Fibroblast of villous mesenchyme (primary cell): ENCODE measurements around the gene BRDT. TPM values are rescaled to one million over a fixed set of nuclear protein-coding genes. Genes with fewer than 3 reads are reported as not detected.

Experiments used
- DNase-seq: peaks from one replicate; pipeline ENCODE4 v3.0.0-alpha.2; 2010; ENCODE audit warnings: low read depth
- H3K4me3 ChIP-seq: 2 replicates; pipeline ENCODE4 v1.5.1; 2011; ENCODE audit warnings: low read depth, mild to moderate bottlenecking, low read length
- total RNA-seq: library from RNA; depleted of rRNA; stranded (reverse); fragments of >200 nt; gene quantifications from 2 replicates; pipeline ENCODE4 v1.2.3, GENCODE V29; 2012
- TF ChIP-seq, protein P1 (sequence below): IDR thresholded peaks from 2 replicates; pipeline ENCODE4 v1.5.1; 2012; ENCODE audit warnings: low read depth, mild to moderate bottlenecking, low read length; ENCODE audit not compliant: insufficient read depth

Gene BRDT
- total RNA-seq, 1 donor: under 0.01 TPM

GRCh38 chr1:91944087-91944486, 5.1 kb upstream of the BRDT start:
- DNase-seq: no peak
- H3K4me3 ChIP-seq: no peak overlapping the region
- TF ChIP-seq, protein P1, sequence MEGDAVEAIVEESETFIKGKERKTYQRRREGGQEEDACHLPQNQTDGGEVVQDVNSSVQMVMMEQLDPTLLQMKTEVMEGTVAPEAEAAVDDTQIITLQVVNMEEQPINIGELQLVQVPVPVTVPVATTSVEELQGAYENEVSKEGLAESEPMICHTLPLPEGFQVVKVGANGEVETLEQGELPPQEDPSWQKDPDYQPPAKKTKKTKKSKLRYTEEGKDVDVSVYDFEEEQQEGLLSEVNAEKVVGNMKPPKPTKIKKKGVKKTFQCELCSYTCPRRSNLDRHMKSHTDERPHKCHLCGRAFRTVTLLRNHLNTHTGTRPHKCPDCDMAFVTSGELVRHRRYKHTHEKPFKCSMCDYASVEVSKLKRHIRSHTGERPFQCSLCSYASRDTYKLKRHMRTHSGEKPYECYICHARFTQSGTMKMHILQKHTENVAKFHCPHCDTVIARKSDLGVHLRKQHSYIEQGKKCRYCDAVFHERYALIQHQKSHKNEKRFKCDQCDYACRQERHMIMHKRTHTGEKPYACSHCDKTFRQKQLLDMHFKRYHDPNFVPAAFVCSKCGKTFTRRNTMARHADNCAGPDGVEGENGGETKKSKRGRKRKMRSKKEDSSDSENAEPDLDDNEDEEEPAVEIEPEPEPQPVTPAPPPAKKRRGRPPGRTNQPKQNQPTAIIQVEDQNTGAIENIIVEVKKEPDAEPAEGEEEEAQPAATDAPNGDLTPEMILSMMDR: no peak

DNA sequence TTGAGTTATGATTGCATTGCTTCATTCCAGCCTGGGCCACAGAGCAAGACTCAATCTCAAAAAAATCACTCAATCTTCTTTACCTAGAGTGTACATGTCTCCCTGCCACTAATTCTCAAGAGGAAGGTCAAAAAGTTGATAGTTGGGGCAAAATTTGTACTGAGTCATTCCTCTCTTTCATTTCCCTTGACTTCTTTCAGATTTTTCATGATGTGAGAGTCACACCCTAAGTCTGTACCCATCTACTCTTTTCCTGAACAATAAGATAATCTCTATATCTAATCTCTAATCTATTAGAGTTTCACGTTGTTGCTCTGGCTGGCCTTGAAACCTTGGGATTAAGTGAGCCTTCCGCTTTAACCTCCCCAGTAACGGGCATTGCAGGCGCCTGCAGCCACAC, 1.1 kb upstream of the BRDT start:
- no peak overlapping the region for H3K4me3 ChIP-seq
- DNase-seq: no peak
- TF ChIP-seq, protein P1: no peak

- H3K4me3 ChIP-seq: peak overlapping the region; percentile 34
- TF ChIP-seq, protein P1: no peak
- DNase-seq: peak; percentile 29
Observed at GRCh38 chr1:91948501-91949355, 473 bp upstream of the BRDT start.

DNA sequence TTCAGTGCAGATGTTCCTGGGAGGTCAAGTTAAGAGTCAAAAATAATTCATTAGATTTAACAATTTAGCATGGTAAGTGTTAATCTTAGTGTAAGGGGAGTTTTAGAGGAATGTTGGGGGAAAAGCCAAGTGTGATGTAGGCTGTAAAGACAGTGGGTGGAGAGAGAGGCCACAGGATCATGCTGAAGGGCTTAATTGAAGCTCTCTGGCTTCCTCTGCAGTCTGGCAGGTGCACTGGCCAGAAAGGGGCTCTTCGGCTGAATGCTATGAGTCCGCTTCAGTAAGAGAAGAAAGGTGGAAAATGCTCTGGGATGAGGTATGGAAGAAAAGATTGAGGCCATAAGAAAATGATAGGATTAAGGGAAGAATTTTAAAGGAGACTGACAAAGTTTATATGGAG, 3.0 kb downstream of the BRDT start:
- TF ChIP-seq, protein P1: no peak
- DNase-seq: no peak
- no peak overlapping the region for H3K4me3 ChIP-seq

- no peak for DNase-seq
Observed at GRCh38 chr1:91958926-91959325, 9.7 kb downstream of the BRDT start.

GRCh38 chr1:91968334-91968733, 19.1 kb downstream of the BRDT start:
- no peak for DNase-seq
- no peak overlapping the region for H3K4me3 ChIP-seq
- TF ChIP-seq, protein P1: no peak

More at GRCh38 chr1:91958926-91959325, 9.7 kb downstream of the BRDT start:
- H3K4me3 ChIP-seq: no peak overlapping the region
- TF ChIP-seq, protein P1: no peak
